ENCODE data around the gene FECH. TPM values are rescaled to one million over a fixed set of nuclear protein-coding genes. Genes with fewer than 3 reads are reported as not detected.

Gene FECH
- total RNA-seq, 2 donors from 2014 or later, result 27.6 to 31.7 TPM

DNA sequence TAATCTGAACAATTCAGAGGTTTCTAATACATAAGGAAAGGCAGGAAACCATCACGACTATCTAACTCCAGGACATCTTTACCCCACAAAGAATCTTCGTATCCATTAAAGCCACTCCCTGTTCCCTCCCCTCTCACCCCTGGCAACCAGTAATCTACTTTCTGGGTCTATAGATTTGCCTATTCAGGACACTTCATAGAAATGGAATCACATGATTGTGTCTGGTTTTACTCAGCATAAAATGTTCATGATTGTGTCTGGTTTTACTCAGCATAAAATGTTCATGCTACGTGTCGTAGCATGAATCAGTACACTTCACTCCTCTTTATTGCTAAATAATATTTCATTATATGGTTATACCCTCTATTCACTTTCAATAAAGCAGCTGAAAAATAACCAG lies 11.6 kb downstream of the FECH start:
- WGBS, 2 experiments (ENCODE audit: insufficient coverage in 1 of 2, insufficient read length in 1 of 2), result 44 to 72% methylated on average over 2 to 4 of the region's 4 CpGs
- Mint-ChIP-seq H3K4me1 (peaks cover 3% of the 10 kb centered on the region), H3K27me3 (ENCODE audit: insufficient read depth) (no peaks in the 10 kb centered on the region), H3K4me3 (no peak overlapping the region), H3K36me3 (ENCODE audit: low read depth) (peaks cover 59% of the 10 kb centered on the region), H3K27ac (no peak overlapping the region), H3K9me3 (no peaks in the 10 kb centered on the region)
- no peaks in the 10 kb centered on the region for H3K27me3 ChIP-seq (ENCODE audit: control insufficient read depth, insufficient read depth, low read length, poor library complexity, severe bottlenecking)
- H3K9ac ChIP-seq (ENCODE audit: extremely low read depth, low read length, poor library complexity, severe bottlenecking), result no peak overlapping the region
- TF ChIP-seq, protein P1, sequence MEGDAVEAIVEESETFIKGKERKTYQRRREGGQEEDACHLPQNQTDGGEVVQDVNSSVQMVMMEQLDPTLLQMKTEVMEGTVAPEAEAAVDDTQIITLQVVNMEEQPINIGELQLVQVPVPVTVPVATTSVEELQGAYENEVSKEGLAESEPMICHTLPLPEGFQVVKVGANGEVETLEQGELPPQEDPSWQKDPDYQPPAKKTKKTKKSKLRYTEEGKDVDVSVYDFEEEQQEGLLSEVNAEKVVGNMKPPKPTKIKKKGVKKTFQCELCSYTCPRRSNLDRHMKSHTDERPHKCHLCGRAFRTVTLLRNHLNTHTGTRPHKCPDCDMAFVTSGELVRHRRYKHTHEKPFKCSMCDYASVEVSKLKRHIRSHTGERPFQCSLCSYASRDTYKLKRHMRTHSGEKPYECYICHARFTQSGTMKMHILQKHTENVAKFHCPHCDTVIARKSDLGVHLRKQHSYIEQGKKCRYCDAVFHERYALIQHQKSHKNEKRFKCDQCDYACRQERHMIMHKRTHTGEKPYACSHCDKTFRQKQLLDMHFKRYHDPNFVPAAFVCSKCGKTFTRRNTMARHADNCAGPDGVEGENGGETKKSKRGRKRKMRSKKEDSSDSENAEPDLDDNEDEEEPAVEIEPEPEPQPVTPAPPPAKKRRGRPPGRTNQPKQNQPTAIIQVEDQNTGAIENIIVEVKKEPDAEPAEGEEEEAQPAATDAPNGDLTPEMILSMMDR (conservative IDR thresholded peaks at IDR 0.05), result no peak
- H3K36me3 ChIP-seq (ENCODE audit: control insufficient read depth, insufficient read depth, low read length), result peaks cover 44% of the 10 kb centered on the region
- H3K4me3 ChIP-seq (ENCODE audit: low read length), result no peak overlapping the region
- no peak overlapping the region for H3K27ac ChIP-seq (ENCODE audit: low read depth, low read length)
- H3K9me3 ChIP-seq (ENCODE audit: control insufficient read depth, low read length), result no peaks in the 10 kb centered on the region
- H3K4me1 ChIP-seq (ENCODE audit: control insufficient read depth, insufficient read depth, low read length), result no peaks in the 10 kb centered on the region
- no peak for DNase-seq

DNA sequence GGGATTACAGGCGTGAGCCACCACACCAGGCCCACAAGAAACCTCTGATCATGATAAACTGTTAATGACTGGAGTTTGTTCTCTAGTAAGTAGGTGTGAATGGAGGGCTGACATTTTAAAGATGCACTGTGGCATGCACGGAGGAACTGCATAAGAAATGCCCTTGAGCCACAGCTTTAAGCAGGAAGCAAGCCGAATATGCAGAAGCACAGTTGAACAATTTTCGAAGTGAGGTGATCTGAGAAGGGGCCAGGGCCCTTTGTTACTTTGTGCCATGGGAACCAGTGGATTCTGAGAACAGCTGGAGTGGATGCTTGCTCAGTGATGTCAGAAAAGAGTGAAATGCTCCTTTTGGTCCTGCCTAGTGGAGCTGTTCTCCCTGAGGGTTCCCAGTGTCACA lies 16.3 kb downstream of the FECH start:
- TF ChIP-seq, protein P1 (conservative IDR thresholded peaks at IDR 0.05), result no peak
- Histone ChIP-seq H3K36me3 (ENCODE audit: control insufficient read depth, insufficient read depth, low read length) (peaks cover 50% of the 10 kb centered on the region), H3K9ac (ENCODE audit: extremely low read depth, low read length, poor library complexity, severe bottlenecking) (no peak overlapping the region), H3K4me1 (ENCODE audit: control insufficient read depth, insufficient read depth, low read length) (no peaks in the 10 kb centered on the region), H3K4me3 (ENCODE audit: low read length) (no peak overlapping the region), H3K27me3 (ENCODE audit: control insufficient read depth, insufficient read depth, low read length, poor library complexity, severe bottlenecking) (no peaks in the 10 kb centered on the region), H3K9me3 (ENCODE audit: control insufficient read depth, low read length) (no peaks in the 10 kb centered on the region), H3K27ac (ENCODE audit: low read depth, low read length) (no peak overlapping the region)
- Mint-ChIP-seq H3K9me3 (no peaks in the 10 kb centered on the region), H3K27me3 (ENCODE audit: insufficient read depth) (no peaks in the 10 kb centered on the region), H3K4me1 (no peaks in the 10 kb centered on the region), H3K36me3 (ENCODE audit: low read depth) (peaks cover 74% of the 10 kb centered on the region), H3K4me3 (no peak overlapping the region), H3K27ac (no peak overlapping the region)
- no peak for DNase-seq
- 93 to 96% methylated on average over 3 to 4 of the region's 4 CpGs for WGBS, 2 experiments (ENCODE audit: insufficient coverage in 1 of 2, insufficient read length in 1 of 2)

DNA sequence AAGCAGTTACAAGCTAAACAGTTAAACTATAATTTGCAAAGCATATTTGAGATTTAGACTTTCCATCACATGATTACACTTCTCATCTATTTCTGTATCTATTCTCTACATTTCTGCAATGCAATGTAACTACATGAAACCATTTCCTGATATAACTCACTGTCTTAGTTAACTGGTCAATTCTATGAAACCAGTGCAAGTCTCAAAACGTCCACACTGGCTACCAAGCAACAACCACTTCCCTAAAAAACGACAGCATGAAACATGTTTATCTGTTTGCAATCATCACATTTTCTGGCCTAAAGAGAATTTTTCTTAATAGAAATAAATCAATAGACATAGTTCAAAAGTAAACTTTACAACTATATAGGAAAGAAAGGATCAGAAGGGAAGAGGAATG lies 17.4 kb downstream of the FECH start:
- WGBS, 2 experiments (ENCODE audit: insufficient coverage in 1 of 2, insufficient read length in 1 of 2), result 74 to 100% methylated on average over 1 of the region's 2 CpGs
- no peak for DNase-seq
- no peaks in the 10 kb centered on the region for H3K4me1 Mint-ChIP-seq
- Histone ChIP-seq H3K9ac (ENCODE audit: extremely low read depth, low read length, poor library complexity, severe bottlenecking) (no peak overlapping the region), H3K4me1 (ENCODE audit: control insufficient read depth, insufficient read depth, low read length) (no peaks in the 10 kb centered on the region), H3K9me3 (ENCODE audit: control insufficient read depth, low read length) (no peaks in the 10 kb centered on the region), H3K36me3 (ENCODE audit: control insufficient read depth, insufficient read depth, low read length) (peaks cover 50% of the 10 kb centered on the region), H3K4me3 (ENCODE audit: low read length) (no peak overlapping the region), H3K27ac (ENCODE audit: low read depth, low read length) (no peak overlapping the region), H3K27me3 (ENCODE audit: control insufficient read depth, insufficient read depth, low read length, poor library complexity, severe bottlenecking) (no peaks in the 10 kb centered on the region)
- no peak overlapping the region for H3K27ac Mint-ChIP-seq
- TF ChIP-seq, protein P1 (conservative IDR thresholded peaks at IDR 0.05), result no peak
- no peak overlapping the region for H3K4me3 Mint-ChIP-seq
- H3K36me3 Mint-ChIP-seq (ENCODE audit: low read depth), result peaks cover 74% of the 10 kb centered on the region
- no peaks in the 10 kb centered on the region for H3K27me3 Mint-ChIP-seq (ENCODE audit: insufficient read depth)
- no peaks in the 10 kb centered on the region for H3K9me3 Mint-ChIP-seq
